Left ventricle myocardium inferior (tissue), 1 donor: ENCODE results near the gene VCL. TPM values are rescaled to one million over a fixed set of nuclear protein-coding genes. Genes with fewer than 3 reads are reported as not detected.

Source experiments
- DNase-seq: peaks from one replicate; pipeline ENCODE4 v3.0.0-alpha.2; 2020
- H3K27ac ChIP-seq: fragments of 200-600 bp; replicated peaks from 2 replicates; pipeline ENCODE4 v1.8.0; 2021
- H3K27me3 ChIP-seq: fragments of 200-600 bp; 2 replicates; pipeline ENCODE4 v1.8.0; 2021; ENCODE audit warnings: low read depth
- H3K36me3 ChIP-seq: fragments of 200-600 bp; 2 replicates; pipeline ENCODE4 v1.8.0; 2021
- H3K4me1 ChIP-seq: fragments of 200-600 bp; 2 replicates; pipeline ENCODE4 v1.8.0; 2021
- H3K4me3 ChIP-seq: fragments of 200-600 bp; 2 replicates; pipeline ENCODE4 v1.8.0; 2021; ENCODE audit warnings: mild to moderate bottlenecking, moderate library complexity
- H3K9me3 ChIP-seq: fragments of 200-600 bp; replicated peaks from 2 replicates; pipeline ENCODE4 v1.8.0; 2021
- intact Hi-C: fragments of 100-400 bp; cut with micrococcal nuclease; formaldehyde crosslinking; loops from one replicate; pipeline ENCODE4 v1.11.0; 2022
- total RNA-seq: library from RNA; stranded (reverse); fragmentation: NEBNext Ultra II Directional; extraction: Animal tissue kit (Norgen Biotek cat#: 25700); gene quantifications from one replicate; pipeline ENCODE4 v1.2.1, GENCODE V29; 2021
- TF ChIP-seq, protein P1 (sequence below): fragments of 200-600 bp; IDR thresholded peaks from 2 replicates; pipeline ENCODE4 v1.8.0; 2021; ENCODE audit warnings: antibody characterized with exemption, mild to moderate bottlenecking, borderline replicate concordance
- donor health status: DM: no; HTN: yes; CAD: no; lungs with severe emphysema.

Gene VCL
- total RNA-seq, 1 donor from 2014 or later: 227 TPM

DNA sequence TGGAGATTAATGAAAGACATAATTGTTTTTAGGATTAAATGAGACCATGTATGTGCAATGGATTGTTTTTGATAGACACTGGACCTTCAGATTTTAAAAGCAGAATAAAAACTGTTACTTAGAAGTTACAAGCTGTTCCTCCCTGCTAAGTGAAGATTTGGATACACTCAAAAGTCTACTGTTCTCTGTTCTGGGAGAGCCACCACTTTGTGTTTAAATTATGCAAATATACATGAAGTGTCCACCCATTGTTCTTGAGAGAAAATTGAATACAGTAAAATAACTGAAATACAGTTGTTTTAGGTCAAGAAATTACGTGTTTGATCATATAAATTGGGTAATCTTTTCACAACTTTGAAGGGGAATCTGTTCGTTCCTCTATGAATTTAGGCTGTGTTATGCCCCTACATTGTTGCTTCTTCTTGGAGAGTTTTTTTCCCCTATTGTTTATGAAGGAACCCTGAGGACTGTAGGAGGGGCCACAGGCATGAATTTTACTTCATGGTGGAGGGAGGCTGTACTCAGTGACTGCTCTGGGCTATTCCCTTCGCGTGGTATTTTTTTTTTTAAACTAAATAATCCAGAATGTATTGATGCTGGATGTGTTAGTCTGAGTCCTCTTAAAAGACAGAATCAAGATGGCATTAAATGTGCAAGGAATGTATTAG, 18.6 kb upstream of the VCL start:
- no peak for DNase-seq
- intact Hi-C loops: no loop called here
- Histone ChIP-seq H3K36me3 (no peaks in the 10 kb centered on the region), H3K4me1 (no peaks in the 10 kb centered on the region), H3K27ac (no peak overlapping the region), H3K4me3 (no peak overlapping the region), H3K9me3 (peaks cover 9% of the 10 kb centered on the region), H3K27me3 (no peaks in the 10 kb centered on the region)
- TF ChIP-seq, protein P1, sequence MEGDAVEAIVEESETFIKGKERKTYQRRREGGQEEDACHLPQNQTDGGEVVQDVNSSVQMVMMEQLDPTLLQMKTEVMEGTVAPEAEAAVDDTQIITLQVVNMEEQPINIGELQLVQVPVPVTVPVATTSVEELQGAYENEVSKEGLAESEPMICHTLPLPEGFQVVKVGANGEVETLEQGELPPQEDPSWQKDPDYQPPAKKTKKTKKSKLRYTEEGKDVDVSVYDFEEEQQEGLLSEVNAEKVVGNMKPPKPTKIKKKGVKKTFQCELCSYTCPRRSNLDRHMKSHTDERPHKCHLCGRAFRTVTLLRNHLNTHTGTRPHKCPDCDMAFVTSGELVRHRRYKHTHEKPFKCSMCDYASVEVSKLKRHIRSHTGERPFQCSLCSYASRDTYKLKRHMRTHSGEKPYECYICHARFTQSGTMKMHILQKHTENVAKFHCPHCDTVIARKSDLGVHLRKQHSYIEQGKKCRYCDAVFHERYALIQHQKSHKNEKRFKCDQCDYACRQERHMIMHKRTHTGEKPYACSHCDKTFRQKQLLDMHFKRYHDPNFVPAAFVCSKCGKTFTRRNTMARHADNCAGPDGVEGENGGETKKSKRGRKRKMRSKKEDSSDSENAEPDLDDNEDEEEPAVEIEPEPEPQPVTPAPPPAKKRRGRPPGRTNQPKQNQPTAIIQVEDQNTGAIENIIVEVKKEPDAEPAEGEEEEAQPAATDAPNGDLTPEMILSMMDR: no peak

DNA sequence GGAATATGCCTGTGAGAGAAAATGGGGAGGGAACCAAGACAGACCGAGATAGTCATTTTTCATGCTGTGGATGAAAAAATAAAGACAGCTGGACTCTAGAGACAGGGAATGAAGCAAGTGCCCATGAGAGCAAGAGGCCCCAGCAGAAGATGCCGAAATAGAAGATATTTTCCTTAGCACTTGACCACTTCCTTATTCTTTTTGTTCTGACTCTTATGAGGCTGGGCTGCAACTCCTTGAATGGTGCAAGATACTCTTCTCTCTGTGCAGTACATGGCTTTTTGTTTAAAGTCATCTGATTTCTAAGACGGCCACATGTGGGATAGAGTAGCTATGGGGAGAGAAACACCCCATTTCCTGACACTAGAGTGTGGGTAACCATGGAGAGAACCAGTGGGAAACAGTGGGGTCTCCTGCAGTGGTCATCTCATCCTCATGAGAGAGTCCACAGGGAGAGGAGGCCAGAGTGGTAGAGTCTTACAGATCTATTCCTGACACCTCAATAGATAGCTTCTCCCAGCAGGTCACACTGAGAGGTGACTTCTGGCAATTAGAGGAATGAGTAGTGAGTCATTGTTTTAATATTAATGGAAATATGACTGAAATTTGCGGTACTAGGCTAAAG, 18.0 kb upstream of the VCL start:
- no peaks in the 10 kb centered on the region for H3K36me3 ChIP-seq
- no peak for DNase-seq
- H3K4me1 ChIP-seq: no peaks in the 10 kb centered on the region
- H3K27me3 ChIP-seq: no peaks in the 10 kb centered on the region
- no peak overlapping the region for H3K4me3 ChIP-seq
- no peak overlapping the region for H3K27ac ChIP-seq
- intact Hi-C loops: no loop called here
- peaks cover 8% of the 10 kb centered on the region for H3K9me3 ChIP-seq
- TF ChIP-seq, protein P1: no peak

DNA sequence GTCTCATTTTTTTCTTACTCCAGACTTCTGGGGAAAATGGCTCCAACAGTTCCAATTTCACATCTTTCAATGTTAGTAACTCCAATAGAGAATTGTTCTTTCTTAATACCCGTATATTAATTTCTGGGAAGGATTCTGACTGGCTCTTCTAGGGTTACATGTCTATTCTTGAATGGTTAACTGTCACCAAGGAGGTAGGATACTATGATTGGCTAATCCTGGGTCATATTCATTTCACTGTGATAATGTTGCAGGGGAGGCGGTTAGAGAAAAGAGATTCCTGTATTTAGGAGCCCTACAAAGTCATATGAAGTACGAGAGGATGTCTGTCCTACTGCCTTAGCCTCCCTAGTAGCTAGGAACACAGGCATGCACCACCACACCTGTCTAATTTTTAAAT, 16.1 kb upstream of the VCL start:
- H3K36me3 ChIP-seq: no peaks in the 10 kb centered on the region
- no peak for DNase-seq
- intact Hi-C loops: no loop called here
- no peaks in the 10 kb centered on the region for H3K27me3 ChIP-seq
- no peak overlapping the region for H3K27ac ChIP-seq
- no peak overlapping the region for H3K4me3 ChIP-seq
- H3K4me1 ChIP-seq: no peaks in the 10 kb centered on the region
- H3K9me3 ChIP-seq: no peaks in the 10 kb centered on the region
- TF ChIP-seq, protein P1: no peak

DNA sequence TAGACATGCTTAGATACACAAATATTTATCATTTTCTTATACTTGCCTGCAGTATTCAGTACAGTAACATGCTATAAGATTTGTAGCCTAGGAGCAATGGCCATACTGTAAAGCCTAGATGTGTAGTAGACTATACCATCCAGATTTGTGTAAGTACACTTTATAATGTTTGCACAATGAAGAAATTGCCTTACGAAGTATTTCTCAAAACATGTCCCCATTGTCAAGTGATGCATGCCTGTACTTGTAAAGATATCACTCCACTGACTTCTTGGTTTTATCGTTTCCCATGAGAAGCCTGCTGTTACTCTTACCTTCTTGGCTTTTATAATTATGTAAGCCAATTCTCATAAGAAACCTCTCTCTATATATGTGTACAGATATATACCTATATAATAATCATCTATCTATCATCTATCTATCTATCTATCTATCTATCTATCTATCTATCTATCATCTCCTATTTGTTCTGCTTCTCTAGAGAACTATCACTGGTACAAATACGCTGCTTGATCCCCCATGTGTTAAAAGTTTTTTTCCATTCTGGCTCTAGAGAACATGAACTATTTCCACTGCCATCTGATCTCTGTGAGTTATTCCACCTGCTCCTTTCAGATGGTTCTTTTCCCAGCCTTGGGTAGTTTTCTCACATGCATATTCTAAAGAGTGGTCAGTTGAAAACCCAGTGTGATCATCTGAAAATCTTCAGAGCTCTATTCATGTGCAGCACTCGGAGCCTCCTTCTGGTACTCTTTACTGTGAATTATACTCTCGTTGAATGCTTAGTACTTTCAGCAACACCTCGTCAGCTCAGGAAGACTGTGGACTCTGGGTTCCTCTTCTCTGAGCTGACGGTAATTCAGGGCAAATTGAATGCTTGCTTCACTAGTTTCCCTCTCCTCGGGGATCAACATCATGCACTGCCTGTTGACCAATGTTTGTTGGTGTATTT, 14.5 kb upstream of the VCL start:
- Histone ChIP-seq H3K9me3 (no peaks in the 10 kb centered on the region), H3K27ac (no peak overlapping the region), H3K4me3 (no peak overlapping the region), H3K27me3 (no peaks in the 10 kb centered on the region), H3K4me1 (no peaks in the 10 kb centered on the region), H3K36me3 (no peaks in the 10 kb centered on the region)
- DNase-seq: no peak
- intact Hi-C loops: no loop called here
- TF ChIP-seq, protein P1: no peak

DNA sequence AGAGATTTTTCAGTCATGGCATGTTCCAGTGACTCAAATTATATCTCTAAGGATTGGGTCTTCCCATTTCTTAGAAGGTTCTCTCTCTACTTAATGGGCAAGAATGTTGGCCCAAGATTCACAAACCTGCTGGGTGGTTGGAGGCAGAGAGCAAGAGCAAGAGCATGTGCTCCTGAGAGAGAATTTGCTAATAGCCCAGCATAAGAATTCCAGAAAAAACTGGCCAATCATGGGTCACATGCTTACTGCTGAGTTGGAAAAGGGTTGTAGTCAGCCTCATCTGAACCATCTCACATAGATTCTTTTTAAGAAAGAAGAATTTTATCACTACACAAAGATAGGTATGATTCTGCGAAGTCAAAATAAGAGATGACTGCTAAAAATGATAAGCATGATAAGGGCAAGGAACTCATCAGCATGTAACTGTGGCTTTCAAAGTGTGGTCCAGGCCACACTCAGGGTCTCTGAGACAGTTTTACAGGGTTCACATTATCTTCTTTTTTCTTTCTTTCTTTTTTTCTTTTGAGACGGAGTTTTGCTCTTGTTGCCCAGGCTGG, 8.2 kb upstream of the VCL start:
- intact Hi-C loops: no loop called here
- no peaks in the 10 kb centered on the region for H3K4me1 ChIP-seq
- DNase-seq: no peak
- no peak overlapping the region for H3K27ac ChIP-seq
- no peaks in the 10 kb centered on the region for H3K36me3 ChIP-seq
- TF ChIP-seq, protein P1: no peak
- no peaks in the 10 kb centered on the region for H3K27me3 ChIP-seq
- H3K9me3 ChIP-seq: no peaks in the 10 kb centered on the region
- no peak overlapping the region for H3K4me3 ChIP-seq
